ENCODE results near the gene RGP1. TPM values are rescaled to one million over a fixed set of nuclear protein-coding genes. Genes with fewer than 3 reads are reported as not detected.

RGP1 gene
- total RNA-seq, 1 donor from 2014 or later: 36.6 TPM

- DNase-seq (ENCODE audit: low spot score): no peak
Measured at GRCh38 chr9:35723426-35723825, 25.7 kb upstream of the RGP1 start.

DNA sequence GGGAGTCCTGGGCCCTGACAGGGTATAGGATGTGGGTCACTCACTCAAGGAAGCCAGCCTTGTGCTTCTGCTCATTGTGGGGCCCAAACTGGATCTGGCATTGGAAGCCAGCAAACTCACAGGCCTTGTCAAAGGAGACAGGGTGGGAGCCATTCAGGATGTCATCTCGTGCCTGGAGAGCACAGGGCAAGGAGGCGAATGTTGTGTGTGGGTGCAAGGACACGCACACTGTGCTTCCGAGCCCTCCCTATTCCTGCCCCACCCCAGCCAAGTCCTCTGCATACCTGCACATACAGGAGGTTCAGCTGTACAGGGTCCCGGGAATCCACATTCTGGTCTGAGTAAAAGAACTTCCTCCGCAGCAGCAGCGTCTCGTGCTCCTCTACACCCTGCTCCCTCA is 25.2 kb upstream of the RGP1 start:
- DNase-seq (ENCODE audit: low spot score): no peak

DNA sequence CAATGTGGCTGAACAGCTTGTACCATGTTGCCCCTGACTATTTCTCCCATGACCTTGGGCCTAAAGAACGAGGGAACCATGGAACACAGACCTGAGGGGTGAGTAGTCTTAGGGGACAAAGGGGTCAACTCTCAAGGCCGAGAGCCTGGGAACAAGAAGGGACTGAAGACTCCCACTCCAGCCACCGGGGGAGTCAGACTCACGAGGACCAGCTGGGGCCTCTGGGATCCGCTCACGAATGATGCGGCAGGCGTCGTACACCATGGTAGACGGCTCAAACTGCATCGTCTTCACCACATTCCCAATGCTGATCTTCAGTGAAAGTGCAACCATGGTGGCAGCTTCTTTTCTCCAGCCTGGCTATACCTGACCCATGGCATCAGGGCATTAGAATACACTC is 23.7 kb upstream of the RGP1 start:
- no peak for DNase-seq (ENCODE audit: low spot score)

- DNase-seq (ENCODE audit: low spot score): peak; percentile 33
Measured at GRCh38 chr9:35726931-35727330, 22.2 kb upstream of the RGP1 start.

GRCh38 chr9:35727676-35728040 is 21.4 kb upstream of the RGP1 start:
- no peak for DNase-seq (ENCODE audit: low spot score)

DNA sequence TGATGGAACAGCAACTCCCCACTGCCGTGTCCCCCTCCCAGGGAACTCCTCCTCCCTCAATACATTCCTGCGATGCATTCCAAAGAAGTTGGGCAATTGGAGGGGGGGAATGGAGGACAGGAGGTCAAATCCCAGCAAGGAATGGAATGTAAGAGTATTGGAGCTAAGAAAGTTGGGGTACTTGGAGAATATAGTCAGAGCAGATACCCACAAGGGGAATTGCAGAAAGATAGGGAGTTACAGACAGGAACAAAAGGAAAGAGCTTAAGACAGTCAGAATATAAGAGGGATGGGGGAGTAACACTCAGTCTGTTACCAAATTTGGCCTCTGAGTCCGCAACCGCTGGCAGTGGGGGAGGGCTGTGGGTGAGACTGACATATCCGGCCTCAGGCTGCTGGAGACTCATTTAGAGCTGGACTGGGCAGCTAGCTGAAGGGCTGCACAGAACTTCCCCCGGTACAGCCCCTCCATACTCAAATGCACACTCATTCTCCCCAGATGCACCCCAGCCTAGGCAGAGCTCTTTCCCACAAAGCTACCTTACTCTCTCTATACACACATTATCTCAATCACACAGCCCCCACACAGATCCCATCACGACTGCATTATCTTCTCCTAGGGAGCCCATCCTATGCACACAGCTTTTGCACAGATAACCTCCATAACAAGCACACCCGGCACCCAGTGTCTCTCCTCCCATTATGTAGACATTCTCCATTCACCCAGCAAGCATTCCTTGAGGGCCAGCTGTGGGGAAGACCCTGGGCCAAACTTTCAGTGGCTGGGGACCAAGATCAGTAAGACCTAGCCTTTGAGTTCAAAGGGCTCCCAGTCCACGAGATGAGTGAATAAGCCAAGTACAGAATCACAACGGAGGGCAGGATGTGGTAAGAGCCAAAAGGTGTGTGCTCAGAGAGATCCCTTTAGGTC is 20.8 kb upstream of the RGP1 start:
- DNase-seq (ENCODE audit: low spot score): peak; percentile 70

DNA sequence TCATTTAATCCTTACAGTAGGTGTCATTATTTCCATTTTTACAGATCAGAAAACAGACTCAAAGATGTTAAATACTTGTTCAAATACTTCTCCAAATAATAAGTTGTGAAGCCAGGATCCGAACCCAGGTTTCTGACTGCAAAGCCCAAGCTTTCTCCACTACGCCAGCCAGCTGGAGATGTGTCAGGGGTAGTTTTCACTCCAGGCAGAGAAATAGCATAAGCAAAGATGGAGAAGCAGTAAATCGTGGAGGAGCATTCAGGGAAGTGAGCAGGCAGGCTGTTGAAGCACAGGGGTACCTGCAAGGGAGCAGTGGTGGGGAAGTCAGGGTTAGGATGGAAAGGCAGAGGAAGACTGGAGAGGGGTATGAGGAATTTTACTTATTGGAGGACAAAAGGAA is 20.0 kb upstream of the RGP1 start:
- DNase-seq (ENCODE audit: low spot score): no peak

DNA sequence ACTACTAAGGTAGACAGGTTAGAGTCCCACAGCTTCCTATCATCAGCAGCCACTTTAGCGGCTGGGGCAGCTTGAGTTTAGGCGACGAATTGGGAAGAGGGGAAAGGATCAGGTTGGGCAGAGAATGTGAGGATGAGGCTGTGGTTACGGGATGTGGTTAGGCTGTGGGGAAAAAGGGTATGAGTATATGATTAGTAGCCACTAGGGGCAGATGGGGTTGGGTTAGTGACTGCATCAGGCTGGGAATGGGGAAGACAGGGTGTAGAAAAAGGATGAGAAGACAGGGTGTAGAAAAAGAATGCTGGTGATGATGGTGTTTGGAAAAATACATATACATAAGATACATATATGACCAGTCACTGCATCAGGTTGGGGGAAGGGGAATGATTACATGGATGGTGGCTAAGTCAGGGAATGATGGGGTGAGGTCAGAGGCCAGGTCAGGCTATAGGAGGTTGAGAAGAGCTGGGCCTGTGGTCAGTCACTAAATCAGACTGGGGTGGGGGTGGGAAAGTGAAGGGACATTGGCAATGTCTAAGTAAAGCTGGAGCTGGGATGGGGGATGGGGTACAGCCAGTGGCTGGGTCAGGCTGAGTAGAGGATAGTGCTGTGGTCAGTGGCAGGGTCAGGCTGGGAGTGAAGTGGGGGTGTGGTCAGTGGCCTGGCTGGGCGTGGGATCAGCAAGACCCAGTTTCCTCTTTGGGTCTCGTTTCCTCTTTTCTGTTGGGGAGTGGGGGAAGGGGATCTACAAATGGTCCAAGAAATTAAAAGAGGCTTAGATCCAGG is 19.2 kb upstream of the RGP1 start:
- DNase-seq (ENCODE audit: low spot score): peak; percentile 57

DNA sequence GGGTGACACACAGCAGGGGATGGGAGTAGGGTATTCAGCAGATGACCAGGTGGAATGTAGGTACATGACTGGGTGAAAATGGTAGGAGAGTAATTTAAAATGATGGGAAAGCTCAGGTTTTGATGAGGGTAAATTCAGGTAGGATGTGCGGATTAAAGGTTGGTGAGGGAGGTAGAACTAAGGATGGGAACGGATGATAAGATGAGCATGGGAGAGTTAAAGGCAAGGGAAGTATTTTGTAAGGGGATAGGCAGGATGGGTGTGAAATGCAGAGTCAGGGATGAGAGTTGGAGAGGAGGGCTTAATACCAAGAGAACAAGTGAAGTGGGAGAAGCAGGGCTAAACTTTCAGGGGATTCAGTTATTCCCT is 18.6 kb upstream of the RGP1 start:
- no peak for DNase-seq (ENCODE audit: low spot score)

- no peak for DNase-seq (ENCODE audit: low spot score)
Measured at GRCh38 chr9:35731415-35732184, 17.5 kb upstream of the RGP1 start.

GRCh38 chr9:35732185-35732799 is 16.8 kb upstream of the RGP1 start, which contains the start of the genes CREB3 and TLN1:
TSS of gene CREB3 (plus strand) at chr9:35732666. CDS start at chr9:35732773, 107 bp downstream.
TSS of gene TLN1 (minus strand) at chr9:35732195. CDS start at chr9:35725694, 6,501 bp downstream.
- peak; percentile 99 for DNase-seq (ENCODE audit: low spot score)

- DNase-seq (ENCODE audit: low spot score): peak; percentile 23
Measured at GRCh38 chr9:35732800-35733541, 16.1 kb upstream of the RGP1 start.

- DNase-seq (ENCODE audit: low spot score): no peak
Measured at GRCh38 chr9:35734096-35734495, 15.0 kb upstream of the RGP1 start.

DNA sequence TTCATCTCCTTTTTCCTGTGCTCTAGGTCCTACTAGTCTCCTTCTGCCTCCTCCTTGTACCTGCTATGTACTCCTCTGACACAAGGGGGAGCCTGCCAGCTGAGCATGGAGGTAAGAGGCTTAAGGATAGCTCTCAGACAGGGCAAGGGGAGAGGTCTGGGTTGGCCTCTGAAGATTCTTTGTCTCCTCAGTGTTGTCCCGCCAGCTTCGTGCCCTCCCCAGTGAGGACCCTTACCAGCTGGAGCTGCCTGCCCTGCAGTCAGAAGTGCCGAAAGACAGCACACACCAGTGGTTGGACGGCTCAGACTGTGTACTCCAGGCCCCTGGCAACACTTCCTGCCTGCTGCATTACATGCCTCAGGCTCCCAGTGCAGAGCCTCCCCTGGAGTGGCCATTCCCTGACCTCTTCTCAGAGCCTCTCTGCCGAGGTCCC is 12.9 kb upstream of the RGP1 start:
- peak; percentile 68 for DNase-seq (ENCODE audit: low spot score)

- no peak for DNase-seq (ENCODE audit: low spot score)
Measured at GRCh38 chr9:35737143-35737542, 11.9 kb upstream of the RGP1 start.

DNA sequence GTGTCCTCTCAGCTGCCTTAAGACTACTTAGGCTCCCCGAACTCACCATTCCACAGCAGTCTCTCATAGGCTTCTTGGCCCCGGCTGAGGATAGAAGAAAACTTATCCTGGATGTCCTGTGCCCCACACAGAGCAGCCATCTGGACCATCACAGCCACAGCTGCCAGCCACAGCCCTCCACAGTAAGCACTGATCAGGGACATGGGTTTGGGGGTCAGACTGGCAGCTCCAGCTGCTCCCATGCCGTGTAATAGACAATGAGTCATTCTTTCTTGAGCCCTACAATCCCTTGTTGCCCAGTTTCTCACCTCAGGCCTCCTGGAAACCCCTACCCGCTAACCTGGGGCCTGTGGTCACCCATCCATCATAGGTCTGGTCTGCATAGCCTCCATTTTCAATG is 10.9 kb upstream of the RGP1 start:
- DNase-seq (ENCODE audit: low spot score): no peak

DNA sequence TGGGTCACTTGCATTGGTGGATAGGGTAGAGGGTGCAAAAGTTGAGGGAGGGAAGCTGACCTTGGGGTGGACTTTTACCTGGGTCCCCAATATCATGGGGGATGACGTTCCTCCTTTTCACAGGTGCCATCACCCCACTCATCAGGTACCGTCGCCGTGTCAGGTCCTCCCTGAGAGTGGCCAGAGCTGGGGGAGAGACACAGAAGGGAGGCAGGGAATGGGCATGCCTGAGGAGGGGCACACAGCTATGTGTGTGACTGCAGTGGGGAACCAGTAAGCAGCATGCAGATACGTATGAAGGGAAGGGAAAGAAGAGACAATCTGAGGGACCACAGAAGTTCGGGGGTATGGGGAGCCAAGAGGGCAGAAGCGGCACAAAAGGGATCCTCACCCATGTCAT is 10.2 kb upstream of the RGP1 start:
- no peak for DNase-seq (ENCODE audit: low spot score)

DNA sequence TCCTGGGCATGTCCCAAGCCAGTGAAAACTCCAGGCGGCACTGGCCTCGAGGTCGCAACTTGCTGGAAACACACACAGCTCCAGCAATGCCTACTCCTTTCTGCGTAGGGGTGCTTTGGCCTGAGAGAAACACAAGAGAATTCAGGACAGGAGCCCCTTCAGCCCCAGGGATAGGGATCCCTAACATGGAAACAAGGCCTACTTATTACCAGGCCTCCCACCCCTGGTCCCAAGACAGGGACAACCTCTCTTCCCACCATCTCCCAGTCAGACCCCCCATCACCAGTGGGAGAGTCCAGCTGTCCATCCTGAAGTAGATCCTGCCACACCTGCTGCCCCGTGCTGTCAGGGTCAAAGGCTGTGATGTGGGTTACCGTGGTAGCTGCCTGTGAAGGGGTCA is 8.8 kb upstream of the RGP1 start:
- DNase-seq (ENCODE audit: low spot score): no peak

GRCh38 chr9:35741740-35742139 is 7.3 kb upstream of the RGP1 start:
- DNase-seq (ENCODE audit: low spot score): no peak

GRCh38 chr9:35743452-35743851 is 5.6 kb upstream of the RGP1 start:
- no peak for DNase-seq (ENCODE audit: low spot score)

Measured in mucosa of gallbladder (tissue), 1 donor.